Kasumi-1 (cell line): ENCODE results near the gene NME7.
"Not testable (repeated sequence)": the region's sequence is repeated elsewhere in the genome, so short reads cannot be mapped to it uniquely, and the experiment has no call there.

Experiments used
- DNase-seq, 2 experiments: peaks; one replicate each; lab custom pipeline; 2025; lab: John Stamatoyannopoulos, UW

The NME7 gene

GRCh38 chr1:169367686-169368405 lies at the start of gene NME7, which contains the start of gene BLZF1:
Gene NME7 (minus strand): TSS chr1:169367797. CDS start chr1:169367710, 87 bp downstream.
Gene BLZF1 (plus strand): TSS chr1:169368195. CDS start chr1:169369523, 1,328 bp downstream.
- peak; percentile 97 to 98 for DNase-seq

GRCh38 chr1:169414952-169415351 lies 47.4 kb upstream of the NME7 start:
- DNase-seq, result no peak

- DNase-seq, result not testable (repeated sequence)
These were observed 40.7 kb upstream of the NME7 start for GRCh38 chr1:169408340-169408739.

- DNase-seq, result not testable (repeated sequence)
These were observed 35.0 kb upstream of the NME7 start for GRCh38 chr1:169402578-169402977.

- no peak for DNase-seq
These were observed 28.4 kb upstream of the NME7 start for GRCh38 chr1:169395955-169396354.

- peak; percentile 49 to 51 for DNase-seq
These were observed 24.8 kb upstream of the NME7 start for GRCh38 chr1:169392406-169392805.

- no peak for DNase-seq
These were observed 22.7 kb upstream of the NME7 start for GRCh38 chr1:169390303-169390702.

GRCh38 chr1:169387399-169387798 lies 19.8 kb upstream of the NME7 start:
- DNase-seq, result no peak

GRCh38 chr1:169383449-169383848 lies 15.9 kb upstream of the NME7 start:
- no peak for DNase-seq

GRCh38 chr1:169381162-169381561 lies 13.6 kb upstream of the NME7 start:
- DNase-seq, result no peak

- DNase-seq, result peak; percentile 79 to 87
These were observed 3.8 kb upstream of the NME7 start for GRCh38 chr1:169371404-169371803.

- peak; percentile 44 to 52 for DNase-seq
These were observed 791 bp upstream of the NME7 start for GRCh38 chr1:169368406-169368769.

- no peak for DNase-seq
These were observed 406 bp downstream of the NME7 start for GRCh38 chr1:169367096-169367685.

GRCh38 chr1:169364948-169365347 lies 2.6 kb downstream of the NME7 start:
- DNase-seq, result no peak

- DNase-seq, result no peak
These were observed 4.4 kb downstream of the NME7 start for GRCh38 chr1:169363046-169363730.

GRCh38 chr1:169361281-169361680 lies 6.3 kb downstream of the NME7 start:
- no peak for DNase-seq

- DNase-seq, result no peak
These were observed 7.2 kb downstream of the NME7 start for GRCh38 chr1:169360415-169360814.

- peak; percentile 62 to 76 for DNase-seq
These were observed 19.1 kb downstream of the NME7 start for GRCh38 chr1:169348383-169349036.

GRCh38 chr1:169347688-169348382 lies 19.8 kb downstream of the NME7 start:
- DNase-seq, result no peak

- no peak for DNase-seq
These were observed 21.5 kb downstream of the NME7 start for GRCh38 chr1:169346036-169346589.

- no peak for DNase-seq
These were observed 22.1 kb downstream of the NME7 start for GRCh38 chr1:169345511-169345910.

GRCh38 chr1:169342096-169342495 lies 25.5 kb downstream of the NME7 start:
- DNase-seq, result peak; percentile 31 to 35
